Measurements from ENCODE around the gene AACS. TPM values are rescaled to one million over a fixed set of nuclear protein-coding genes. Genes with fewer than 3 reads are reported as not detected.

The AACS gene
- total RNA-seq, 4 donors from 2014 or later: 38.0 to 53.3 (median 44.3) TPM

DNA sequence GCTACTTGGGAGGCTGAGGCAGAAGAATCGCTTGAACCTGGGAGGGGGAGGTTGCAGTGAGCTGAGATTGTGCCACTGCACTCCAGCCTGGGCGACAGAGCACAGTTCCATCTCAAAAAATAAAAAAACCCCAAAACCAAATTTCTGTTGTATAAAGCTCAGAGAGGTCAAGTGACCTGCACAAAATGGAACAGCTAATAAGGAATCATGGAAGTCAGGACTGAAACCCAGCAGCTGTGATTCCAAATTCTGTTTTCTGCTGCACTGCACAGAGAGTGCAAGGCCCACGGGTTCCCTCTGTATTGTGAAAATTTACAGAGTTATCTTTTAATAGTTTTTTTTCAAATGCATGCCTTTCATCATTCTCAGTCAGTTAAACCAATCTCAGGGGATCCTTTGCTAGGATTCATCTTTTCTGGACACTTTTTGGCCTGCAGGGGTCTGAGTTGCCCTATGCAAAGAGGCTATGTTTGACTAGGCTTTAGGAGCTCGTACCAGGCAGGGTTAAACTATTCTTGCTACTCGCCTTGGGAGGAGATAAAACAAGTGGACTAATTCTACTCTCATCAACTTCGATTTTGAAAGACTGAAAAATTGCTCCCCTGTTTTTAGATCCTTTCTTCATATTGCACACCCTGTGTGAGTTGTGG lies 26.1 kb upstream of the AACS start:
- no peak for TF ChIP-seq POLR2A (IDR thresholded peaks at IDR 0.05)
- TF ChIP-seq, protein P1, sequence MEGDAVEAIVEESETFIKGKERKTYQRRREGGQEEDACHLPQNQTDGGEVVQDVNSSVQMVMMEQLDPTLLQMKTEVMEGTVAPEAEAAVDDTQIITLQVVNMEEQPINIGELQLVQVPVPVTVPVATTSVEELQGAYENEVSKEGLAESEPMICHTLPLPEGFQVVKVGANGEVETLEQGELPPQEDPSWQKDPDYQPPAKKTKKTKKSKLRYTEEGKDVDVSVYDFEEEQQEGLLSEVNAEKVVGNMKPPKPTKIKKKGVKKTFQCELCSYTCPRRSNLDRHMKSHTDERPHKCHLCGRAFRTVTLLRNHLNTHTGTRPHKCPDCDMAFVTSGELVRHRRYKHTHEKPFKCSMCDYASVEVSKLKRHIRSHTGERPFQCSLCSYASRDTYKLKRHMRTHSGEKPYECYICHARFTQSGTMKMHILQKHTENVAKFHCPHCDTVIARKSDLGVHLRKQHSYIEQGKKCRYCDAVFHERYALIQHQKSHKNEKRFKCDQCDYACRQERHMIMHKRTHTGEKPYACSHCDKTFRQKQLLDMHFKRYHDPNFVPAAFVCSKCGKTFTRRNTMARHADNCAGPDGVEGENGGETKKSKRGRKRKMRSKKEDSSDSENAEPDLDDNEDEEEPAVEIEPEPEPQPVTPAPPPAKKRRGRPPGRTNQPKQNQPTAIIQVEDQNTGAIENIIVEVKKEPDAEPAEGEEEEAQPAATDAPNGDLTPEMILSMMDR (IDR thresholded peaks at IDR 0.05): no peak
- Histone ChIP-seq H3K9me3 (no peaks in the 10 kb centered on the region), H3K36me3 (no peaks in the 10 kb centered on the region), H3K4me1 (no peaks in the 10 kb centered on the region), H3K4me3 (no peak overlapping the region), H3K27me3 (no peaks in the 10 kb centered on the region), H3K27ac (no peak overlapping the region)
- no peak for DNase-seq
- intact Hi-C loops (cut with DNase I): no loop called here
- 50 to 71% methylated on average over 5 to 6 of the region's 6 CpGs for WGBS, 2 donors

GRCh38 chr12:125049093-125049458 lies 16.2 kb upstream of the AACS start:
- Histone ChIP-seq H3K9me3 (no peaks in the 10 kb centered on the region), H3K4me3 (peak overlapping the region; percentile 35 to 66 (median 56)), H3K36me3 (no peaks in the 10 kb centered on the region), H3K27me3 (no peaks in the 10 kb centered on the region), H3K4me1 (peaks cover 0 to 16% (median 3%) of the 10 kb centered on the region in 3 donors), H3K27ac (peak overlapping the region in 3 of 4 donors; percentile 68 to 78 (median 73))
- intact Hi-C loops (cut with DNase I): no loop called here
- DNase-seq: no peak
- no peak for TF ChIP-seq POLR2A (IDR thresholded peaks at IDR 0.05)
- TF ChIP-seq, protein P1 (IDR thresholded peaks at IDR 0.05): no peak
- WGBS, 2 donors: 56 to 59% methylated on average over 15 of the region's 15 CpGs

- no peak overlapping the region for H3K27ac ChIP-seq
- 74 to 83% methylated on average over 10 of the region's 10 CpGs for WGBS, 2 donors
- no peaks in the 10 kb centered on the region for H3K27me3 ChIP-seq
- no peaks in the 10 kb centered on the region for H3K36me3 ChIP-seq
- intact Hi-C loops (cut with DNase I): no loop called here
- no peak for TF ChIP-seq POLR2A (IDR thresholded peaks at IDR 0.05)
- TF ChIP-seq, protein P1 (IDR thresholded peaks at IDR 0.05): no peak
- no peak overlapping the region for H3K4me3 ChIP-seq
- DNase-seq: no peak
- peaks cover 0 to 16% (median 3%) of the 10 kb centered on the region in 3 donors for H3K4me1 ChIP-seq
- H3K9me3 ChIP-seq: no peaks in the 10 kb centered on the region
These were observed 14.8 kb upstream of the AACS start for GRCh38 chr12:125050446-125050845.

DNA sequence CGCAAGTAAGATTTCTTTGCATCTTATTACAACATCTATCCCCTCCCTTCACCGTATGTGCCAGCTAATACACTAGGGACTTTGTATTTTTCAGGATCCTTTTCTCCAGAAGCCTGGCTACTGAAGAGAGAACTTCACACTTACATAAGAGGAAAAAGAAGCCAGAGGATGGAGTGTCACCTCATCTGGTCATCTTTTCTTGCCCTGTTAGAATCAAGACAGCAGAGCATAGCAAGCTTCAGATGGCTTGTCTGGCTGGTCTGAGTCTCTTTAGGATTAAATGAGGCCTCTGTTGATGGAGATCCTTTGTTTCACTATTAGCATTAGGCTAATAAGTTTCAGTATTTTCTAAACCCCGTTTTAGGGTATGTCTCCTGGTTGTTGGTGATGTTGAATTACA lies 14.4 kb upstream of the AACS start:
- Histone ChIP-seq H3K27ac (no peak overlapping the region), H3K36me3 (no peaks in the 10 kb centered on the region), H3K4me1 (peaks cover 0 to 16% (median 3%) of the 10 kb centered on the region in 3 donors), H3K4me3 (no peak overlapping the region), H3K27me3 (no peaks in the 10 kb centered on the region), H3K9me3 (no peaks in the 10 kb centered on the region)
- DNase-seq: no peak
- WGBS, 2 donors: 69 to 82% methylated on average over 3 of the region's 3 CpGs
- intact Hi-C loops (cut with DNase I): no loop called here
- no peak for TF ChIP-seq POLR2A (IDR thresholded peaks at IDR 0.05)
- TF ChIP-seq, protein P1 (IDR thresholded peaks at IDR 0.05): no peak

DNA sequence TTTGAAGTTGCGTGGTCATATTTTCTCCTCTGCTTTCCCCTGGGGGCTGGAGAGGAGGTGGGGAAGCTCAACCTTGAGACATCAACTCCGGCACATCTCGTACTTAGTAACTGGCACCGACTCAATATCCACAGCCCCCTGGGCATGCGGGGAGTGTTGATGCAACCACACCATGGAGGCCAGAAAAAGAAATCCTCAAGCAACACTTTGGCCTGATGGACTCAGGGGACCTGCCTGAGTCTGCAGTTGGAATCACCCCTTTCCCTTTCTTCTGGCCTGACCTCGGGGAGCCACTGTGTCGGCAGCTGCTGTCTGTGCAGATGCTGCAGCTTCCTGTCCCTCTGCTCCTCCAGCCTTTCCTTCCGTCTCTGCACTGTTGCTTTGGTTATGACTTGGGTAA lies 11.4 kb upstream of the AACS start:
- no peak for DNase-seq
- intact Hi-C loops (cut with DNase I): no loop called here
- no peak overlapping the region for H3K4me3 ChIP-seq
- H3K36me3 ChIP-seq: no peaks in the 10 kb centered on the region
- WGBS, 2 donors: 61 to 76% methylated on average over 8 of the region's 8 CpGs
- no peak for TF ChIP-seq POLR2A (IDR thresholded peaks at IDR 0.05)
- TF ChIP-seq, protein P1 (IDR thresholded peaks at IDR 0.05): no peak
- H3K27me3 ChIP-seq: peaks cover 0 to 12% (median 0%) of the 10 kb centered on the region in 4 donors
- peaks cover 0 to 15% (median 3%) of the 10 kb centered on the region in 3 donors for H3K4me1 ChIP-seq
- H3K27ac ChIP-seq: no peak overlapping the region
- H3K9me3 ChIP-seq: no peaks in the 10 kb centered on the region

Measured in esophagus squamous epithelium (tissue), 5 donors.